ENCODE results near the gene HOMER2.
"Not testable (repeated sequence)": the region's sequence is repeated elsewhere in the genome, so short reads cannot be mapped to it uniquely, and the experiment has no call there.

HOMER2 gene

DNA sequence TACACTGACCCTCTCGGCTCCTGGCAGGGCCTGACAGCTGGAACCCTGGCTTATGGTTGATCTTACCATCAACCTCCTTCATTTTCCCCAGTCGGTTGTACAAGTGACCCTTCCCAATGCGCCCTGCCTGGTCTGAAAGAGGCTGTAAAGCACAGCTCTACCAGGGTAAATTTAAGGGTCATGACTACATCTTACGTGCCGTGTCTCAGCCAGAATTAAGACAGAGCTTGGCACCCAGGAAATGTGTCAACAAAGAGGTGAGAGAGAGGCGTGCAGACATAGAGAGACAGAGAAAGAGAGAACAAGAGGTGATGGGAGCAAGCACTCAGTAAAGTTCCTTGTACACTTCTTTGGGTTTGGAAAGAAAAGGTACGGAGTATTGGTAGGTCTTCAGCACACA is 28.8 kb downstream of the HOMER2 start:
- no peak for DNase-seq

DNA sequence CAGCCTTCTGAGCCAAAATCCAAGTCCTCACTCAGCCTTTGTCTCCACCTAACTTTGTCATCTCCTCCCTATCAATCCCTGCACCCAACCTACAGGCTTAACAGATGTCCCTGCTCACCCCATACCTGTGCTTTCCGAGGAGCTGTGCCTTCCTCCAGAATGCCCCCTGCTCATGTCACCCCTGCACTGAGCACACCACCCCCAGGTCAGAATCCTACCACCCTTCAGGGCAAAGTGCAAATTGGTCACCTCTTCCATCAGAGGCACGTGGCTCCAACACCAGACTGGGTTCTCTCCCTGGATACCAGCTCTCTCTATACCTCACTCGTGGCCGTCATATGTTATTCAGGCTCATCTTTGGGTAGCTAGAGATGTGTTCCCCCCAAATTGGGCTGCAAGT is 29.8 kb downstream of the HOMER2 start:
- no peak for DNase-seq

DNA sequence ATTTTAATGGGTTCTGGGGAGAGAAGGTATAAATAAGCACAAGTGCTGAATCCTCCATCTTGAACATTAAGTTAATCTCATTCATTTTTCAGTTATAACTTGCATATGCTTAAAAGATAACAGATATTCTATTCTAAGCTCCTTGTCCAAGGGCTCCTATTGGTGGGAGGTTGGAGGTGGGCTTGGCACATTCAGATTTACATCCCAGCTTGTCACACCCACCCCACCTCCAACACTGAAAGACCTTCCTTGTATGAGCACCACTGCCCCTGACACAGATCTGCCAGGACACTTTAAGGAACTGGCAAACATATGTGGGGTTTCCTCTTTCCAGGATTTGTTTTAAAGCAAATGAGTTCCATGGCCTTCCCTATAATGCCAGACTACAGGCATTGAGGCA is 30.6 kb downstream of the HOMER2 start:
- no peak for DNase-seq

DNA sequence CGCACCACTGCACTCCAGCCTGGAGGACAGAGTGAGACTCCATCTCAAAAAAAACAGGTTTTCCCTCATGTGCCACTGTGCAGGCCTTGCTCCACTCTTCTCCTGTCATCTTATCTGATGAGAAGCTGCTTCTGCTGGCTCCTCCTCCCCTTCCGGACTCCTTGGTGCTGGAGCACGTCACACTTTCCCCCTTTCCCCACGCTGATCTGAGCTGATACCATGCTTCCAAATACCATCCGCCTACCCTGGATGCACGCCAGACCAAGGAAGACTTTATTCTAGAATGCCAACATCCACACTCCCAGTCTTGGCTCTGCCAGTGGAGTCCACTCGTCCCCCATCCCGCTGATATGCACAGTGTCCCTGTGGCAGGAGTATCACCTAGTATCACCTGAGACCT is 31.3 kb downstream of the HOMER2 start:
- no peak for DNase-seq

GRCh38 chr15:82919231-82919886 is 33.2 kb downstream of the HOMER2 start:
- DNase-seq = no peak

- DNase-seq = no peak
Observed at GRCh38 chr15:82918607-82919230, 33.8 kb downstream of the HOMER2 start.

GRCh38 chr15:82918162-82918561 is 34.4 kb downstream of the HOMER2 start:
- no peak for DNase-seq

DNA sequence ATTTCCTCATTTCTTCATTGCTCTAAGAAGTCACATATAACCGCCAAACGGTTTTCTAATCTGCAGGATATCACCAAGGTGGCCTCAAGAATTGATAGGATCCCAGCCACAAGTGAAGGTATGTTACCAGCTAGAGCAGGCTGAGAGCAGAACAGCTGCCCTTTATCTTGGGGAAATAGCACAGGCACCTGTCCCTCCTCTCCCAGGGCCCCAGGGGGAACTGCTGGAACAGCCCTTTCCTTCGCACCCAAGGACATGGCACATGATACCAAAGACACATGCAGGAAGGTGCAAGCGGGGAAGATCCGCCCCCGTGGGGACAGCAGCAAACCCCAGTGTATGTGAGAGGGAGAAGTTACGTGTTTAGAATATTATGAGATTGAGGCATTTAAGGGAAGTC is 35.3 kb downstream of the HOMER2 start:
- DNase-seq = no peak

- no peak for DNase-seq
Observed at GRCh38 chr15:82916161-82916952, 36.2 kb downstream of the HOMER2 start.

GRCh38 chr15:82914396-82914795 is 38.1 kb downstream of the HOMER2 start:
- DNase-seq = no peak

DNA sequence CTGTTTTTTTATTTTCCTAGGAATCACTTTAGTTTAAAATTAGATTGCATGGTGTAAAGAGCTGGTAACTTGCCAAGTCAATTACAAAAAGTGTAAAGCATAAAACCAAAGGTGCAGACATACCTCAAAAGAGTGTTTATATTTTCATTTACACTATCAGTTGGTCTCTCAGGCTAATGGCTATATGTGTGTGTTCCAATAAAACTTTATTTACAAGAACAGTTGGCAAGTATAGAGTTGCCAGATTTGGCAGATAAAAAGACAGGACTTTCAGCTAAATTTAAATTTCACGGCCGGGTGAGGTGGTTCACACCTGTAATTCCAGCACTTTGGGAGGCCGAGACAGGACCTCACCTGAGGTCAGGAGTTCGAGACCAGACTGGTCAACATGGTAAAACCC is 41.1 kb downstream of the HOMER2 start:
- no peak for DNase-seq

DNA sequence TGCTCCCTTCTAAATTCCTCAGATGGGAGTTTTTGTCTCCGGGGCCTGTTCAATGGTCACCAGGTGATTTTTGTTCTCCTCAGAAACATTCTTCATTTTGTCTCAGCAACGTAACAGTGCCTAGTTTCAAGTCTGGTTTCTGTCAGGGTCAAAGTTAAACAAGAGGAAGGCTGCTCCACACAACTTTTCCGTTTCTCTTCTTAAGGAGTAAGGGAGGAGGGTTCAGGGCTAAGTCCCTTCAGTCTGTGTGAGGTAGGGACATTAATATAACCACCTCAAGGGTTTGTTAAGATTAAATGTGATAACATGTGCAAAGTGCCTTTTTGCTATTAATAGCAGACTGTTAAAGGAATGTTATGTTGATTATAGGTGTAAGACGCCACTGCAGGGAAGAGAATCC is 41.8 kb downstream of the HOMER2 start:
- DNase-seq = no peak

DNA sequence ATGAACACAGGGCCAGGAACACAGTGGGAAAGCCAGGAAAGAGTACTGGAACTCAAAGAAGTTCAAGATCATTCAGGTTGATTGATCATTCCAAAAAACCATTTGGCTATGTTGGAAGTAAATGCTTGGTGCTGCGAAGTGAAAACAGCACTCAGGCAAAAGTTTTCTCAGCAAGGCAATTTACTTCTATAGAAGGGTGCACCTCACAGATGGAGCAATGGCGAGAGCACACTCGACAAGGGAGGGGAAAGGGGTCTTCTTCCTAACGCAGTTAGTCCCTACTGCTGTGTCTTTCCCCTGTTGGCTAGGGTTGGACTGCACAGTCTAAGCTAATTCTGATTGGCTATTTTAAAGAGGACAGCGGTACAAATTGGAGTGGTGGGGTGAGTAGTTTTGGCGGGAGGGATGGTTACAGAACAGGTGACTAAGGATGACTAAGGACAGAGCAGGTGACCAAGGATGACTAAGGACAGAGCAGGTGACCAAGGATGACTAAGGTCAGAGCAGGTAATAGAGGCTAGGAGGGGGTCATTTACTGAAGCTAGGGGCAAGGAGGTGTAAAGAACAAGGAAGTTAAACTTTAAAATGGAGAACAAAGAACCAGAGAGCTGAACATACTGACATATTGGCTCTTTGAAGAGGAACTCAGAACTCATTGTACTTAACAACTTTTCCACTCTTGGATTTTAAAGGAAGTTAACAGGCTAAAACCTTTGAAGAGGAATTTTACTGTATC is 43.3 kb downstream of the HOMER2 start:
- DNase-seq = no peak

DNA sequence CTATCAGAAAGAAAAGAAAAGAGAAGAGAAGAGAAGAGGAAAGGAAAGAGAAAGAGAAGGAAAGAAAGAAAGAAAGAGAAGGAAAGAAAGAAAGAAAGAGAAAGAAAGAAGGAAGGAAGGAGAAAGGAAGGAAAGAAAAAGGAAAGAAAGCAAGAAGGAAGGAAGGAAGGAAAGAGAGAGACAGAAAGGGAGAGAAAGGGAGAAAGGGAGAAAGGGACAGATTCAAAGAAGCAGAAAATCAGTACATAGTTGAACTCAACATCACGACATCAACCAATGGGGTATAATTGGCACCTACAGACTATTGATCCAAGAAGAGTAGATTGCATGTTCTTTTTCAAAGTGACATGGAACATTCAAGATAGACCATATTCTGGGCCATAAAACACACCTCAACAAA is 45.2 kb downstream of the HOMER2 start:
- no peak for DNase-seq

GRCh38 chr15:82904574-82904973 is 47.9 kb downstream of the HOMER2 start:
- no peak for DNase-seq

GRCh38 chr15:82903511-82903910 is 49.0 kb downstream of the HOMER2 start:
- DNase-seq = no peak

DNA sequence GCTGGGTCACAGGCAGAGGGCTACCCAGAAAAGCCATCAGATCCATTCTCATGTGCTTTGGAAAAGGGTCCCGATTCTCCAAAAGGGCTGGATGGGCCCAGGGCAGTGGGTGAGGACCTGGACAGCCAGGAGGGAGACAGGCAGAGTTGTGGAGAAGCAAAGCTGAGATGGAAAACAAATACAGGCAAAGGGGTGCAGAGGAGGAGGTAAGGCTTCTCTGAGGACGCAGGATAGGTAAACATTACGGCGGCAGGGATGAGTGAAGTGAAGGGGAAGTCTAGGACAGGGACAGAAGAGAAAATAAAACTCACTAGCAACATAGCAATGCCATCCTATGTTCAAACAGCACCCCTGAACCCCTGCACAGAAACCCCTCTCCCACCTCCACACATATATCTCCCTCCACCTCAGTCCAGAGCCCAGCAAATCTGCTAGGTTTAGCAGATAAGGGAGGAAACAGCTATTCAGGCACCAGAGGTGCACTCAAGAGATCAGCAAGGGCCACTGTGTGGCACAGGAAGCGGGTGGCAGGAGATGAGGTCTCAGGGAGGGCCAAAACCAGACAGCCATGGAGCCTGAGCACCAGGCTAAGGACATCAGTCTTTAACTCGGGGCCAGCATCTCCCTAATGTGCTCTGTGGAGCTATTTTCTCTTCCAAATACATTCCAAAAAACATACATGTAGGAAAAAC is 51.3 kb downstream of the HOMER2 start:
- DNase-seq = no peak

DNA sequence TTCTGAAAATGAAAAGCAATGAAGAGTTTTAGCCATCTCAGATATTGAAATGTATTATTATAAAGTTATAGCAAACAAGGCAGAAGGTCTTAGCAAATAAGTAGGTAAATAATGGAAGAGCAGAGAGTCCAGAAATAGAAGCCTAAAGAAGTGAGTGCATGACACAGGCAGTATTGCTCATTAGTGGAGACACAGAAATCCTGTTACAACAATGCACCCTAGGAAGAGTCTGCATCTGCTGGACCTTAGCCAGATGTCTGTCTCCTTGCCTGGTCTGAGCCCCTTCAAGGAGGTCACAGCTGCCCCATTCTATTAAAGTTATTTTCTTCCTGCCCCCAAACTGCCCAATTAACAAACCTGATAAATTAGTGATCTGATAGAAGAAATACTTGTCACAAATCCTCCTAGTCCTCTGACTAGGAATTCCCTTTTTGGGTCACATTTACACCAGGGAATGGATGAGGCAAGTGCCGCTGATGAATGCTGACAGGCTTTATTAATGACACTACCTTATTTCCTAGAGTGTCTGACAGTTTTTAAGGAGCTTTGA is 51.9 kb downstream of the HOMER2 start:
- no peak for DNase-seq

GRCh38 chr15:82898961-82899360 is 53.6 kb downstream of the HOMER2 start:
- no peak for DNase-seq

DNA sequence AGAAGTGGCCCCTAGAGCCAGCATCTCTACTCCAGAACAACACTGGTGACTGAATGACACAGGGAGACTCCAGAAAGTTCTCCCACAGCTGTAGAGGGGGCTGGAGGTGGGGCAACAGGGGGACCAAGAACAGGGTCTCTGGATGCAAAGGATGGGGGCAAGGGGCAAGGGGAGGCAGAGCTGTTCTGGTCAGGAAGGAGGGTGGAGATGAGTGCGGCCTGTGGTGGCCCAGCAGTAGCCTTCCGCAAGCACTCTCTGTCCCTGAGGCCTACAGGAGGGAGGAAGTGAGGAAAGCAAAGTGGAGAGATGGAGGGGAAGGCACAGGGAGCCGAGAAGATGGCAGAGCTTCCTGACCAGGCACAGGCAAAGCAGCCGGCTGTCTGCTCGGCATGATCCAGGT is 56.5 kb downstream of the HOMER2 start:
- DNase-seq = no peak

DNA sequence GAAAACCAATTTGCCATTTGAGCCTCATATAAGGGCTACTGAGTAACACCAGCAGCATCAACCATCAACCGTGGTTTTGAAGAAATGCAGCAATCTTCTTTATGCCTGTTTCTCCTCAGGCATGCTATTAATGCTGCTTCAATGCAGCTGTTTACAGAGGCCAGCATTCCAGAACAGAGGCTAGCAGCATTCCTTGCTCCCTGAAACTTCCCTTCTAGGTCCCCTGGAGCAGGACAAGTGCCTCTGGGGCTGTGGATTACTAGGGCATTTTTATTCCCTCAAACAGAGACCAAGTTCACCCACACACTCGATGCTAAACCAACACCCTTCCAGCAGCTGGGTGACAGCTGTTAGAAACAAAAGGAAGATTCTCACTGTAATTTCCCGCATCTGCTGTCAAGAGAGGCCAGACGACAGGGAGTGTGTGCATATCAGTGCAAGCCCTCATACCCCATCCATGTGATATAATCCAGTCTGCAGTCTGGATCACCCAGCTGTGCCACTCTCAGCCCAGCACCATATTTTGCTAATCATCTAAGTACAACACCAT is 57.5 kb downstream of the HOMER2 start:
- no peak for DNase-seq

GRCh38 chr15:82893473-82893872 is 59.0 kb downstream of the HOMER2 start:
- not testable (repeated sequence) for DNase-seq

Data from NCI-H1436 (cell line).